Measurements from ENCODE around the gene LTBR.
"Not testable (repeated sequence)": the region's sequence is repeated elsewhere in the genome, so short reads cannot be mapped to it uniquely, and the experiment has no call there.

LTBR gene

DNA sequence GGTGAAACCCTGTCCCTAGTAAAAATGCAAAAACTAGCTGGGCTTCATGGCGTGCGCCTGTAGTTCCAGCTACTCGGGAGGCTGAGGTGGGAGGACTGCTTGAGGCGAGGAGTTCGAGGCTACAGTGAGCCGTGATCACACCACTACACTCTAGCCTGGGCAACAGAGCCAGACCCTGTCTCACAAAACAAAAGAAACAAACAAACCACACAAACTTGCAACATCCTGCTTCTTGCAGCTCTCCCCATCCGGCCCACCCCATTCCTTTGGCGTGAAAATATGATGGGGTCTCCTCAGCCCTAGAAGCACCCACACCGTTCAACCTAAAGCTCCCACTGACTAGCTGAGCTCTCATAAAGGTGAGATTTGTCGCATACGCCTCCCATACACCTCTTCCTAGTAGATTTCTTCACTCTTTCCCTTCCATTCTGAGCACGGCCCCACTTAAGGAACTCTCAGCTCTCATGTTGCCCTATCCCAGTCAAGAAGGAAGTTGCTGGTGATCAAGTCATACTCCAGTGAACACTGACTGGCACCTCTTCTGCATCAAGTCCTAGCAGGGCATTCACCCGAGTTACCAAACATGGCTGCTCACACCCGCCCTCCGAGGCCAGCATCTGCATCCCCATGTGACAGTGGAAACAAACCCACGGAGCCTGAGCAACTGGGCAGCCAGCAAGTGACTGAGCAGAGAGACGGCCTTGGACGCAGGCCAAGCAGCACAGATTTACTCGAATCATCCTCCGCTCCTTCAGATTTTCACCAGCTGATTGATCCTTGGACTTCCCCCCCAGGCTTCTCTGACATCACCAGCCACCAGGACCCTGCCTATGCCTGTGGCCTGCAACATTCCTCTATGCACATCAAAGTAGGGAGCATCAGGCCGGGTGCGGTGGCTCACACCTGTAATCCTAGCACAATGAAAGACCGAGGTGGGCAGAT, 41.9 kb downstream of the LTBR start:
- no peak for DNase-seq (ENCODE audit: low spot score)

DNA sequence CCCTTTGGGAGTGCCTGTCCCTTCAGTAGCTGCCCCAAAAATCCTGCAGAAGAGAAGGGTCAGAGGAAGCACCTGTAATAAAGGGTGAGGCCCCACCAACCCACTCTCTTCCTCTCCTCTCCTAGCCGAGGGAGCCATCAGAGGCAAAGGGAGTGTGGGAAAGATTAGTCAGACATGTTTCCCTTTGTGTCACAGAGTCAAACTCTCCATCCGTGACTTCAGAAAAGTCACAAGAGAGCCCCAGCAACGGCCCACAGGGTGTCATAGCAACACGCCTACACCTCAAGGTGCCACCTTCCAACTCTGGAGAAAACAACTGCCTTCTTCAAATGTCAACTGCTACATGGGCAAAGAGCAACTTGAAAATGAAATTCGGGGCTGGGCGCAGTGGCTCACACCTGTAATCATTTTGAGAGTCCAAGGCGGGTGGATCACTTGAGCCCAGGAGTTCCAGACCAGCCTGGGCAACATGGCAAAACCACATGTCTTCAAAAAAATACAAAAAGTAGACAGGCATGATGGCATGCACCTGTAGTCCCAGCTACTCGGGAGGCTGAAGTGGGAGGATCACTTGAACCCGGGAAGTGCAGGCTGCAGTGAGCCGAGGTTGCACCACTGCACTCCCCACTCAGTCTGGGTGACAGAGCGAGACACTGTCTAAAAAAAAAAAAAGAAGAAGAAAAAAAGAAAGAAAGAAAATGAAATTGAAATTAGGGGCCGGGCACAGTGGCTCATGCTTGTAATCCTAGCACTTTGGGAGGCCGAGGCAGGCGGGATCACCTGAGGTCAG, 43.1 kb downstream of the LTBR start:
- DNase-seq (ENCODE audit: low spot score): no peak

DNA sequence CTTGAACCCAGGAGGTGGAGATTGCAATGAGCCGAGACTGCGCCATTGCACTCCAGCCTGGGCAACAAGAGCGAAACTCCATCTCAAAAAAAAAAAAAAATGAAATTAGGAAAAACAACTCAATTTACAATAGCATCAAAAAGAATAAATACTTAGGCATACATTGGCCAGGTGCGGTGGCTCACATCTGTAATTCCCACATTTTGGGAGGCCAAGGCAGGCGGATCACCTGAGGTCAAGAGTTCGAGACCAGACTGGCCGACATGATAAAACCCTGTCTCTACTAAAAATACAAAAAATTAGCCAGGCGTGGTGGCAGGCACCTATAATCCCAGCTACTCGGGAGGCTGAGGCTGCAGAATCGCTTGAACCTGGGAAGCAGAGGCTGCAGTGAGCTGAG, 43.8 kb downstream of the LTBR start:
- DNase-seq (ENCODE audit: low spot score): not testable (repeated sequence)

DNA sequence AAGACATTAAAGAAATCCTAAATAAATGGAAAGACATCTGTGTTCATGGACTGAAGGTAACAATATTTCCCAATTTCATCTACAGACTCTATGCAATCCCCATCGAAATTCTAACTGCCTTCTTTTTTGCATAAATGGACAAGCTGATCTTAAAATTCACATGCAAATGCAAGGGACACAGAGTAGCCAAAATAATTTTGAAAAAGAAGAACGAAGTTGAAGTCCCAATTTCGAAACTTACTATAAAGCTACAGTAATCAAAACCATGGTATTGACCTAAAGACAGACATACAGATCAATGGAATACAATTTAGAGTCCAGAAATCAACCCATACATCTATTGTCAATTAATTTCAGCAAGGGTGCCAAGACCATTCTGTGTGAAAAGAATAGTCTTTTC, 44.4 kb downstream of the LTBR start:
- no peak for DNase-seq (ENCODE audit: low spot score)

DNA sequence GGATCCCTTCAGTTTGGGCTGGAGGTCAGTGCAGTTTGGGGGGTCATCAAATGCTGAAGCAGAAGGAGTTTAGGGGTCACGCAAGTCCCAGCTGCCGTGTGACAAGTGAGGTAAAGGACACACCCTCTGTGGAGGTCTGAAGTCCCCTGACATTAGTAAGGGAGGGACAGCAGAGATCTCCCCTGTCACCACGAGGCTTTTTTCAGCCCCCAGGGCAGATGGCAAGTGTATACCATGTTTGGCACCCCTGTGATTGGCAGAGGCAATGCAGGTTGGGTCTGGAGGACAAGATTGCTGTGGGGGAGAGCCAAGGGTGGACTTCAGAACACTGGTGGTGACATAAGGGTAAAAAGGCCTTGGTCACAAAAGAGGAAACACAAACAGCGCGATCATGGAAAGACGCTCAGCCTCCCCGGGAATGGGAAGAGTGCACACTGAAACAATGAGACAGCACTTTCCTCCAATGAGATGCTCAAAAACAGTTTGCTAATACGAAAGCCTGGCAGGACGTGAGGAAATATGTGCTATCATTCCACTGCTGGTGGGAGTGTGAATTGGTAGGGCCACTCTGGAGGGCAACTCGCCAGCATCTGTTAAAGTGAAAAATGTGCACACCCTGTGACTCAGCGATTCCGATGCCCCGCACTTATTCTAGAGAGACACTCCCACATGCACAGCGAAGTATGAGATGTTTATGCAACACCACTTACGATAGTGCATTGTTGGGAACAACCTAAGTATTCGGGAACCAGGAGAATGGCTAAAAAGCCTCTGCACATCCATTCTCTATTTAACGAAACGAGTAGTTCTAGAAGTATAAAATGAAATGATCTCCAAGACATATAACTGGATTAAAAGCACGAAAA, 46.4 kb downstream of the LTBR start:
- peak; percentile 91 for DNase-seq (ENCODE audit: low spot score)

DNA sequence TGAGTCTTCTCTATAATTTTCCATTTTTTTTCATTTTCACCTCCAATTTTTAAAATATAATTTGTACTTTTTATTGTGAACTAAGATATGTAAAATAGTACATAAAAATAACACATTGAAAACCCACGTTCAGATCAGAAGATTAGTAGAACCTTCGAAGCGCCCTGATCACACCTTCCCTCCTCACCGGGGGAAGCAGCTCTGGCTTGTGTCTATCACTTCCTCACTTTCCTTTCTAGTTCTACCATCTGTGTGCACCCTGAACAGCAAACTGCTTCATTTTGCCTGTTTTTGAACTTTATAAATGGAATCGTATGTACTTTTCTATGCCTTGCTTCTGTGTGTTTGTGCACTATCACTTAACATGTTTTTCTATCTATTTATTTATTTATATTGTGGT, 49.0 kb downstream of the LTBR start:
- no peak for DNase-seq (ENCODE audit: low spot score)

DNA sequence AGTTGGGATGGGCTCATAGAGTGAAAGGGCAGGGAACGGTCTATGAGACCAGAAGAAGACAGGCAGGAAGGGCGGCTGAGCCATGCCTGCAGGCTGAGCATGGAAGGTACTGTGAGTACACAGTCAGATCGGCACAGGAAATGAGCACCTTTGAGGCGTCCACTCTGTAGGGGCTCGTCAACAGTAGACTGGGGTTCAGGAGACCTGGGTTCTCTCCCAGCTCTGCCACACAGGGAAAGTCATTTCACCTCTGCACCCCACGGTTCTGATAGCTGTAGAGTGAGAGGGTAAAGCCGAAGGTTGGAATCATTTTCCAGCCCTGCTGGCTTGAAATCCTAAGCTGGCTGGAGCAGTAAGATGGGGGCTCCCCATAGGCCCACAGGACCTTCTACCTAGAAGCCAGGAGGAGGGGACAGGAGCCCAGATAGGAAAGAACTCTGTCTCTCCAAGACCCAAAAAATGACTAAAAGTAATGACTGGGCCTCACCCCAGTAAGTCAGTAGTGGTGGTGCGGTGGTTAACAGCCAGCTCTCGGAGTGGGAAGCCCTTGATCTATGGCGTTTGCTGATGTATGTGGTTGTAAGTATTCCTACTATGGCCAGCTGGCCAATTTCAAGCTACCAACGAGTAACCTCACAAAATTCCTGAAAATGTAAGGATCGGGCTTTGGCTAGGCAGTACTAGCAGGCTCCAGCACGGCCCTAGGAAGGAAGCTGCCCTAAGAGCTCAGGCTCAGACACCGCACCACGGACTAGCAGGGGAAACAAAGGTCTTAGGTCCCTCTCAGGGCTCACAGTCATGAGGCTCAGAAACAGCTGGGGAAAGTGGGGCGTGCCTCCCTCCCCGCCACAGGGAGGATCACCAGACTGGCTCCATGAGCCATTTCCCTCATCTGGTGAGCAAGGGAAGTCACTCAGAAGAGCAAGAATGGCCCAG, 50.5 kb downstream of the LTBR start:
- DNase-seq (ENCODE audit: low spot score): no peak

DNA sequence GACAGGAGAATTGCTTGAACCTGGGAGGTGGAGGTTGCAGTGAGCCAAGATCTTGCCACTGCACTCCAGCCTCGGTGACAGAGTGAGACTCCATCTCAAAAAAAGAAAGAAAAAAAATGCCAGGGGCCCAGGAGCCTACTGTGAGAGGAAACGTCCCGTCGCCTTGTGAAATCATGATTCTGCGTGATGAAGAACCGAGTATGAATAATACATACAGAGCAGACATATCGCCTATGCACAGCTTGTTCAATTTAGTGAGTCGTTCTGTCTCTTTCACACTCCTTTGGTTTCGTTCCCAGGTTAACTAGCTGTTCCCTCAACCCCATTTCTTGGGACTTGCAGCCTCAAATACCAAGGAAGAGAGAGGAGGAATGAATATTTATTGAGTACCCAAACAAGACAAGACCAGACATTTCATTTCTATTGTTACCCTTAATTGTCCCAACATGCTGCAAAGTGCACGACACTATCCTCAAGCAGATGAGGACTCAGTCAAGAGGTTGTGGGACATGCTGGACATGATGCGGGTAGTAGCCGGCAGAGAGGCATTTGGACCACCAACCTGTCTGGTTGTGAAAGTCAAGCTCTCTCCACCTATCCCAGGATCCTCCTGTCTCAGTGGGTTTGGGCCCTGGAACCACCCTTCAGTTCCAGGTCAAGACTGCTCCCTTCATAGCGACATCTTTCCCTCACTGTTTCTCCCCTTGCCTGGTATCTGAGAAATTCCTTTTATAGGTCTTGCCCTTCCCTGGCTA, 52.2 kb downstream of the LTBR start:
- no peak for DNase-seq (ENCODE audit: low spot score)

DNA sequence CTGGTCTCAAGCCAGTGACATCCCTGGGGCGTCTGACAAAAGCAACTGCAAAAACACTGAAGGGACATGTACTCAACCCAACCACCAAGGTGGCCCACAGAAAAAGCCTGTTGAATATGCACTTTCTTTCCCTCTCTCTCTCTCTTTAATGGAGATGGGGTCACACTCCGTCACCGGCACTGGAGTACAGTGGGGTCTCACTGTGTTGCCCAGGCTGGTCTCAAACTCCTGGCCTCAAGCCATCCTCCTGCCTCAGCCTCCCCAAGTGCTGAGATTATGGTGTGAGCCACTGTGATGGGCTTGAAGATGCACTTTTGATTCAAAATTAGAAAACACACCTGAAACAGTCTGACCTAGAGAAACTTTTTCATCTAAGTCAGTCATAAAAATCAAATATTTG, 53.6 kb downstream of the LTBR start:
- DNase-seq (ENCODE audit: low spot score): no peak

DNA sequence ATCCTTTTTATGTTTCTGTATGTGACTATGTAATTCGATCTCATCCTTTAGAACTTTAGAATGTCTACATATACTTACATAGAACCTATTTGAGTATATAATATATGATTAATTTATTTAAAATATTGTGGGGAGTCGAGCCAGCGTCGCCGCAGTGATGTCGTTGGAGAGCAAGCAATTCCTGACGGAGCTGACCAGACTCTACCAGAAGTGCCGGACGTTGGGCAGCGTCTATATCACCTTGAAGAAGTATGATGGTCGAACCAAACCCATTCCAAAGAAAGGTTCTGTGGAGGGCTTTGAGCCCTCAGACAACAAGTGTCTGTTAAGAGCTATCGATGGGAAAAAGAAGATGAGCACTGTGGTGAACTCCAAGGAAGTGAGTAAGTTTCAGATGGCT, 54.4 kb downstream of the LTBR start:
- DNase-seq (ENCODE audit: low spot score): no peak

DNA sequence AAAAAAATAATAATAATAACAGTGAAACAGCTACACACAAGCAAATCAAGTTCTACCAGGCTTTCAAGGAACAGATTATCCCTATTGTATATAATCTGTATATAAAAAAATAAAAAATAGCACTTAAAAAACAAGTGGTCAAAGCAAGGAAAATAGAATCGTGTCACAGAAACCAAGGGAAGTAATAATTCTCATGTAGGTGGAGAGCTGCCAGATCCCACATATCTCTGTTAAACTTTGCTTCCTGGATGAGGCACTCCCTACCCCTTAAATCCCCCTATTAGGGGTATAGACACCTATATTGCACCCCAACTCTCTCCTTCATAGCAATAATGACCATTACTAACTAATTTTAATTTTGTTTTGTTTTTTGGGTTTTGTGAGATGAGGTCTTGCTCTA, 56.4 kb downstream of the LTBR start:
- DNase-seq (ENCODE audit: low spot score): no peak
